Right lobe of liver (tissue), 6 donors: Measurements from ENCODE around the gene MAPK8. TPM values are rescaled to one million over a fixed set of nuclear protein-coding genes. Genes with fewer than 3 reads are reported as not detected.

Source experiments
- ATAC-seq, 4 donors: fragments of 200-7000 bp; cut with Tn5 transposase; one replicate each; pipeline ENCODE4 v1.9.1; 2020; ENCODE audit warnings: mild to moderate bottlenecking in 4 of 4, moderate library complexity in 4 of 4
- DNase-seq, 3 donors: peaks; one replicate each; pipeline ENCODE4 v3.0.0-alpha.2; 2020
- H3K27ac ChIP-seq, 3 donors: fragments of 200-600 bp; one replicate each; pipeline ENCODE4 v1.8.0; 2022
- H3K27me3 ChIP-seq, 2 donors: fragments of 200-600 bp; one replicate each; pipeline ENCODE4 v1.8.0; 2022
- H3K36me3 ChIP-seq, 4 donors: fragments of 200-600 bp; sonication (generic) in 1 of 4; one replicate each; pipeline versions ENCODE4 v1.5.1 to v1.8.0; 2017 to 2022; ENCODE audit warnings: control low read depth in 1 of 4
- H3K4me1 ChIP-seq, 4 donors: fragments of 200-600 bp; sonication (generic) in 1 of 4; one replicate each; pipeline versions ENCODE4 v1.5.1 to v1.8.0; 2017 to 2022; ENCODE audit warnings: control low read depth in 1 of 4
- H3K4me3 ChIP-seq, 3 donors: fragments of 200-600 bp; one replicate each; pipeline ENCODE4 v1.8.0; 2022
- H3K9me3 ChIP-seq, 4 donors: fragments of 200-600 bp; sonication (generic) in 1 of 4; one replicate each; pipeline versions ENCODE4 v1.5.1 to v1.8.0; 2017 to 2022; ENCODE audit warnings: control low read depth in 1 of 4
- CTCF ChIP-seq, 4 donors: fragments of 200-600 bp in 3 of 4; fragments of 450-650 bp in 1 of 4; IDR thresholded peaks; one replicate each; pipeline versions ENCODE4 v1.5.1 to v1.8.0; 2016 to 2022; ENCODE audit warnings: antibody characterized with exemption in 4 of 4, mild to moderate bottlenecking in 2 of 4
- POLR2A ChIP-seq: fragments of 450-650 bp; IDR thresholded peaks from one replicate; pipeline ENCODE4 v1.6.1; 2017; ENCODE audit warnings: antibody characterized with exemption, mild to moderate bottlenecking
- WGBS: methylation state at CpG from one replicate; pipeline ENCODE4 v1.1.6; 2018; ENCODE audit warnings: low coverage, low lambda C conversion rate; ENCODE audit not compliant: insufficient coverage; ENCODE audit errors: missing lambda C conversion rate; 5-methylcytosine and 5-hydroxymethylcytosine counted together
- intact Hi-C, 2 donors: fragments of 100-400 bp; cut with DNase I; formaldehyde crosslinking; loops; one replicate each; pipeline versions ENCODE4 v1.11.2 to v1.14.1; 2022
- total RNA-seq, 6 experiments: library from RNA; depleted of rRNA in 2 of 6; stranded (reverse); fragments of >200 nt in 2 of 6; fragmentation: NEBNext Ultra II Directional in 3 of 6; extraction: Animal tissue kit (Norgen Biotek cat#: 25700) in 3 of 6; gene quantifications; one replicate each; pipeline versions ENCODE4 v1.1.0 to v1.2.4, GENCODE V29; 2016 to 2023
- donor health status: DM: no; HTN: yes; CAD: no.
- donor health status: DM: no; HTN: no; CAD: no.
- donor health status: DM: no; HTN: no; CAD: no.
- donor health status: DM: no; HTN: yes; CAD: no.
- donor health status: DM: no; HTN: yes; CAD: no.

MAPK8 gene
- total RNA-seq, 6 experiments from 2014 or later = 19.1 to 31.6 (median 27.6) TPM

GRCh38 chr10:48454302-48455054 lies 148.0 kb downstream of the MAPK8 start:
- H3K27me3 ChIP-seq = no peaks in the 10 kb centered on the region
- H3K9me3 ChIP-seq = no peaks in the 10 kb centered on the region
- 59% methylated on average over 5 of the region's 12 CpGs for WGBS
- DNase-seq = no peak
- H3K27ac ChIP-seq = no peak overlapping the region
- H3K4me1 ChIP-seq = no peaks in the 10 kb centered on the region
- no peak overlapping the region for H3K4me3 ChIP-seq
- intact Hi-C loops = no loop called here
- no peak for ATAC-seq
- no peak for TF ChIP-seq POLR2A
- no peak for TF ChIP-seq CTCF (IDR thresholded peaks at IDR 0.05)
- H3K36me3 ChIP-seq = no peaks in the 10 kb centered on the region

GRCh38 chr10:48455055-48455391 lies 148.5 kb downstream of the MAPK8 start:
- Histone ChIP-seq H3K27me3 (no peaks in the 10 kb centered on the region), H3K27ac (no peak overlapping the region), H3K36me3 (no peaks in the 10 kb centered on the region), H3K4me1 (no peaks in the 10 kb centered on the region), H3K4me3 (no peak overlapping the region), H3K9me3 (no peaks in the 10 kb centered on the region)
- TF ChIP-seq CTCF (IDR thresholded peaks at IDR 0.05) = no peak
- TF ChIP-seq POLR2A = no peak
- intact Hi-C loops = no loop called here
- ATAC-seq (no peak), DNase-seq (peak in 1 of 3 donors; percentile 34)
- WGBS = no CpG with 5 or more reads among the region's 11 CpGs

GRCh38 chr10:48455392-48456151 lies 149.1 kb downstream of the MAPK8 start:
- peak in 1 of 3 donors; percentile 33 for DNase-seq
- Histone ChIP-seq H3K36me3 (no peaks in the 10 kb centered on the region), H3K4me3 (no peak overlapping the region), H3K4me1 (no peaks in the 10 kb centered on the region), H3K27me3 (no peaks in the 10 kb centered on the region), H3K9me3 (no peaks in the 10 kb centered on the region), H3K27ac (no peak overlapping the region)
- 100% methylated on average over 3 of the region's 15 CpGs for WGBS
- ATAC-seq = no peak
- TF ChIP-seq CTCF (IDR thresholded peaks at IDR 0.05) = no peak
- TF ChIP-seq POLR2A = no peak
- intact Hi-C loops = no loop called here

- TF ChIP-seq POLR2A (no peak), CTCF (IDR thresholded peaks at IDR 0.05) (no peak)
- H3K4me1 ChIP-seq = no peaks in the 10 kb centered on the region
- ATAC-seq (peak; percentile 43 to 79 (median 64)), DNase-seq (peak in 2 of 3 donors; percentile 60 to 67)
- no peaks in the 10 kb centered on the region for H3K9me3 ChIP-seq
- intact Hi-C loops = no loop called here
- H3K27ac ChIP-seq = no peak overlapping the region
- 16% methylated on average over 5 of the region's 9 CpGs for WGBS
- H3K27me3 ChIP-seq = no peaks in the 10 kb centered on the region
- no peak overlapping the region for H3K4me3 ChIP-seq
- H3K36me3 ChIP-seq = no peaks in the 10 kb centered on the region
These were observed 149.9 kb downstream of the MAPK8 start for GRCh38 chr10:48456361-48456804.
